MM.1S (cell line): ENCODE measurements around the gene ABCB6.

Source experiments
- EZH2phosphoT487 ChIP-seq: fragments of 300-600 bp; sonication (generic); IDR thresholded peaks from 2 replicates; pipeline ENCODE4 v1.6.1; 2018; ENCODE audit warnings: antibody characterized with exemption, low read length
- TF ChIP-seq, protein P1 (sequence below): fragments of 300-600 bp; sonication (generic); IDR thresholded peaks from 2 replicates; pipeline ENCODE4 v1.5.1; 2016; ENCODE audit warnings: antibody characterized with exemption, low read length, mixed read lengths

GRCh38 chr2:219252084-219252483 lies 33.3 kb upstream of the ABCB6 start:
- no peak for TF ChIP-seq EZH2phosphoT487
- TF ChIP-seq, protein P1, sequence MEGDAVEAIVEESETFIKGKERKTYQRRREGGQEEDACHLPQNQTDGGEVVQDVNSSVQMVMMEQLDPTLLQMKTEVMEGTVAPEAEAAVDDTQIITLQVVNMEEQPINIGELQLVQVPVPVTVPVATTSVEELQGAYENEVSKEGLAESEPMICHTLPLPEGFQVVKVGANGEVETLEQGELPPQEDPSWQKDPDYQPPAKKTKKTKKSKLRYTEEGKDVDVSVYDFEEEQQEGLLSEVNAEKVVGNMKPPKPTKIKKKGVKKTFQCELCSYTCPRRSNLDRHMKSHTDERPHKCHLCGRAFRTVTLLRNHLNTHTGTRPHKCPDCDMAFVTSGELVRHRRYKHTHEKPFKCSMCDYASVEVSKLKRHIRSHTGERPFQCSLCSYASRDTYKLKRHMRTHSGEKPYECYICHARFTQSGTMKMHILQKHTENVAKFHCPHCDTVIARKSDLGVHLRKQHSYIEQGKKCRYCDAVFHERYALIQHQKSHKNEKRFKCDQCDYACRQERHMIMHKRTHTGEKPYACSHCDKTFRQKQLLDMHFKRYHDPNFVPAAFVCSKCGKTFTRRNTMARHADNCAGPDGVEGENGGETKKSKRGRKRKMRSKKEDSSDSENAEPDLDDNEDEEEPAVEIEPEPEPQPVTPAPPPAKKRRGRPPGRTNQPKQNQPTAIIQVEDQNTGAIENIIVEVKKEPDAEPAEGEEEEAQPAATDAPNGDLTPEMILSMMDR: no peak
